GM04503 (cell line): ENCODE measurements around the gene C1QTNF7.
A peak's percentile ranks its signal among the peaks of the same experiment; 100 is the strongest.

ENCODE experiments used
- DNase-seq: peaks from one replicate; pipeline ENCODE4 v3.0.0-alpha.2; 2012; ENCODE audit warnings: low read depth

The C1QTNF7 gene, protein sequence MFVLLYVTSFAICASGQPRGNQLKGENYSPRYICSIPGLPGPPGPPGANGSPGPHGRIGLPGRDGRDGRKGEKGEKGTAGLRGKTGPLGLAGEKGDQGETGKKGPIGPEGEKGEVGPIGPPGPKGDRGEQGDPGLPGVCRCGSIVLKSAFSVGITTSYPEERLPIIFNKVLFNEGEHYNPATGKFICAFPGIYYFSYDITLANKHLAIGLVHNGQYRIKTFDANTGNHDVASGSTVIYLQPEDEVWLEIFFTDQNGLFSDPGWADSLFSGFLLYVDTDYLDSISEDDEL

DNA sequence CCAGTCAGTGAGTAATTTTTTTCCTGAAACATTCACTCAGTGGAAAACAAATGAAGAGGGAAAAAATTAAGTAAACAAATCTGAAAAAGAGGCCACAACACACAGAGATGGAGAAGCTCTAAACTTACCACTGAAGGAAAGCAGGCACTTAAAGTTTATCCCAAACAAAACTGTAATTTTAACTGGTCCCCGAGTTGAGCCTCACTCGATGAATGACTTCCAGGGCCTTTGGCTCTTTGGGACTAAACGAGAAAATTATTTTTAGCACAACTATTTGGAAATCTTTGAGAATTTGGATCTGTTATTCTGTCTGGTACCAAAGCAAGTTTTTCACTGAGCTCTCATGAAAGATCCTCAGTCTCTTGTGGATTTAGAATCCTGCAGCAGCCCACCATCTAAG, at the start of gene C1QTNF7:
Gene C1QTNF7, plus strand, starts transcription at position 333 of the 400 bp plus-strand sequence. CDS start 7,711 bp downstream, outside the sequence.
- DNase-seq = no peak

DNA sequence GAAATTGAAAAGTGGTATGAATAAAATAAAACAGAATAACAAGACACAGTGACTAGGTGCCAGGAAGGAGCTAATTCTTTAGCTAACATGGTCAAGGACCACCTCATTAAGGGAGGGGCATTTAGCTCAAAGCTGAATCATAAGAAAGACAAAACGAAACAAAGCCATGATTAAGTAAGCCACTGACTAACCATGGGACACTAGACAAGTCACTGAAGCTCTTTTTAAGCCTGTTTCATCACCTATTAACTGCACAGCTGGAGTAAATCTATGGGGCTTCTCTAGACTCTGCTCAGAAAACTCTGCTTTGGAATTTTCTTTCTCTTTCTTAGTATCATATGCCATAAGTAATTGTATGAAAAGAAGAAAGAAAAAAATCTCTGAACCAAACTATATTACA, 49.8 kb upstream of the C1QTNF7 start:
- DNase-seq = no peak

DNA sequence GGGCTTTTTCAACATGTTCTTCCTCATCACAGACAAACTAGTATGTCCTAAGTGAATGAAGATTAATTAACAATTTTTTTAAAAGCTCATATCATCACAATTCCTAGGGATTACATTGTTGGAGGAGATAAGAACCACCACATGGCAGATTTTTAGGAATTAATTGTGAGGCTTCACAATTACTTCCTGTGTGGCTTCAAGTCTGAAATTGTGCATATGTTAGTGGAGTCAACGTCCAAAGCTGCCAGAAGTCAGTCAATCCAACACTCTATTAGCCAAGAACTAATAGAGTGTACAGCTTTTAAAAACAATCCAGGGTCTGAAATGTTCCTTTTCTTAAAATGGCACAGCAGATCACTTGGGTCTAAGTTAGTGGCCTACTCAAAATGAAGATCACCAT, 49.3 kb upstream of the C1QTNF7 start:
- DNase-seq = no peak

DNA sequence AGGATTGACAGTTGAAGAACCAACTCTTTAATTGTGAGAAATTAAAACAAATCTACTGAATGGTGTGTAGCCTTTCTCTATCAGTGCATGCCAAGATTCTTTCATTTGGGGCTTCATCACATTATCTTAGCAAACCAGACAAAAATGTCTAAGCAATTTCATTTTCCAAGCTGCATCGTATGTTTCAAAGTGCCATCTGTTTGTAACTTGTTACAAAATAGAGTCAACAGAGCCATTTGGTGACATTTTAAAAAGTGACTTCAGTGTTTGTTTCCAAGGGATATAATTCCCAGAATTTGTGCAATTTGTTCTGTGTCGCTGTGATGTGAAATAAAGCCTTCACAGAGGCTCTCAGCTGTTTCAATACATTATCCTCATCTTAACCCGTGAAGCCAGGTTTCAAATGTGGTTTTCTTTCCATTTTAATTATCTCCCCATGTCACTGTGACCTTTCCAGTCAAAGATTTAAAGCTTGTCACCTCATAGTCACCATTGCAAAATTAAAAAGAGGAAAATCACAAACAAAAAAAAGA, 46.0 kb upstream of the C1QTNF7 start:
- no peak for DNase-seq

DNA sequence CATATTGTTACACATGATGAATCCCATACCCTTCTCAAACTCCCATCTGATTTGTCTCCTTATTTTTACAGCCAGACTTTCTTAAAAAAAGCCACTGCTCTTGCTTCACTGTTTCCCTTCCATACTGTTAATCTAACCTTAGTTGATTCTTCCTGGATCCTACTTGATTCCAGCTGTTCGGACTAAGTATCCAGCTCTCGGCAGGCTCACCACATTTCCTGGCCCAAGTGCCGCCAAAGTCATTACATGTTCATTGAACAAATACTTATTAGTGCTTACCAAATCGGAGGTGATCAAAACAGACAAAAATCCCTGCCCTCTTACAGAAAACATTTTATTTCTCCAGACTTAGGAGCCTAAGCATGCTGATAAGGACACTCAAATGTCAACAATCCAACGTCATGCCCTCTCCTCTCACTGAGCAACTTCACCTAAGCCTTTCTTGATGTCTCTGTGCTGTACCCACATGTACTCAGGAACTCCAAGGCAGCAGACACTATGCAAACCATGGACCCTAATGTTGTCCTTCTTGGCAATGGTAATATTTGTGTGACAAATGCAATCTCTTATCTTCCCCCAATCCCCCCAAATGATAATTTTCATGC, 45.1 kb upstream of the C1QTNF7 start:
- no peak for DNase-seq

DNA sequence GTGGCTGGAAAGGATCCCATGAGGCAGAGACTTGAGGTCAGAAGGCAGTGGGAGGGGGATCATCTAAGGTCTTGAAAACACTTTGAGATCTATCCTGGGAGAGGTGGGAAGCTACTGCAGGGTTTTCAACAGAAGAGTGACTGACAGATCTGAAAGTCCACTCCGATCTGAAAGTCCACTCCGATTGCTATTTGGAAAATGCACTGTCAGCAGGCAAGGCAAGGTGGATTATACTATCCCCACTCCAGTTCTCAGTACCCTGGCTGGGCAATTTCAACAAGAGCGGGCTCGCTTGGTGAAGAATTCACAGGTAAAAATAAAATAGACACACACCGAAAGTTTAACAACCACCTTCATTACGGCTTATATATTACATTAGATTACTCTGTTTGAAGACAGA, 42.3 kb upstream of the C1QTNF7 start:
- no peak for DNase-seq

DNA sequence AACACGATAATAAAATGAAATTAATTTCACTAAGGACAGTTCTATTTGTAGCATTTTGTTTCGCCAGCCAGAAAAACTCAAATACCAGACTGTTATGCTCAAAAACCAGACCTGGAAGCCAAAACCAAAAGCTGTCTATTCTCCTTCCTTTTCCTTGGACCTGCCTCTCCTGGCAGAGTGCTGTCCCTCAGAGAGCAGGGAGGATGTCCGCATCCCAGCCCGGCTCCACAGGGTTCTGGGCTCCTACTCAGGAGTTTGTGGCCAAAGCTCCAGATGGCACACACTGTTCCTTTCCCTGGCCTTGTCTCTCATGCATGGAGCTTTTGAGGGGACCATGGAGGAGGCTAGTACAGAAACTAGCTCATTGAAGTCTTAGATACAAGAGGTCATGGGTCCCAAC, 41.9 kb upstream of the C1QTNF7 start:
- DNase-seq = no peak

DNA sequence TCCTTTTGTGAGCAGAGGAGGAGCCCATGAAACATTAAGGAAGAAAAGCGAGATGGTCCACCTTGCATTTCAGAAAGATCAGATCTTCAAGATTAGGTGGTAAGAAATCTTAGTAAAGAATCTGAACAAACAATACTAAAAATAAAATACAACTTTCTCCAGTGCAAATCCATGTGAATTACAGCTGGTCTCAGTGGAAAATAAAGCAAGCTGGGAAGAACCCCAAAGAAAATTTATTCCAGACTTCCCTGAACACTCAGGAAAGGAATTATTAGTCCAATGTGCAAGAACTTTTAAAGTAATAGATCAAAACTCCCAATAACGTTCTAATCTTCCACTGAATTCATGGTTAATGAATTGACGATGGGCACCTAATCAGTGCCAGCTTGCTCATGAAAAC, 37.3 kb upstream of the C1QTNF7 start:
- DNase-seq = no peak

DNA sequence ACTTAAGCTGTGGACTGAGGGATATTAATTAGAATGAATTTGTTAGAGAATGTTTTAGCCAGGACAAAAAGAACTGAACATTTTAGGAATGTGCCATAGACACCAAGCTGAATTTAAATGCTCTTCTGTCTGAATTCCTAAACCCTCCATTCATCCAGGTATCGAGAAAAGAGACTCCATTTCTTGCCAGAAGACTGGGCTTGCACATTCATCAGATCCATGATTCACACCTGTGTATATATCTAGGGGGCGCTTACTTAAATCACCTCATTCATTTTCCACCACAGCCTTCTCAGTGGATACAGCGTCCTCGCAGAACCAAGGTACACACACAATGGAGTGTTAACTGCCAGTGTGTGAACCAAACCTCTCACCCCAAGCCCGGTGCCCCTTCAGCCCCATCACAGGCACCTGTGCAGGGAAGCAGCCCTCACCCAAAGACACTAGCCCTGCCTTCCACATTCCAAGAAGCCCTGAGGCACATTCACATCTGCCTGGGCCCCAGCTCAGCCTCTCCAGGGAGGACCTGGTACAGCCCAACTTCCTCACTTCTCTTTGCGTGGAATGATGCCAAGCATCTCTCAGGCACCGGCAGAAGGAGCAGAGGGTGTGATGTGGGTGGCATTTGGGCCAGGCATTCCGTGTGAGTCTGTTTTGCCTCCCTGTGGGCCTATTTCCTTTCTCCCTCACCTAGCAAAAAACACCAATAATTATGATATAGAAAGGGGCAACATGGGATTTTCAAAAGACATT, 35.6 kb upstream of the C1QTNF7 start:
- no peak for DNase-seq

DNA sequence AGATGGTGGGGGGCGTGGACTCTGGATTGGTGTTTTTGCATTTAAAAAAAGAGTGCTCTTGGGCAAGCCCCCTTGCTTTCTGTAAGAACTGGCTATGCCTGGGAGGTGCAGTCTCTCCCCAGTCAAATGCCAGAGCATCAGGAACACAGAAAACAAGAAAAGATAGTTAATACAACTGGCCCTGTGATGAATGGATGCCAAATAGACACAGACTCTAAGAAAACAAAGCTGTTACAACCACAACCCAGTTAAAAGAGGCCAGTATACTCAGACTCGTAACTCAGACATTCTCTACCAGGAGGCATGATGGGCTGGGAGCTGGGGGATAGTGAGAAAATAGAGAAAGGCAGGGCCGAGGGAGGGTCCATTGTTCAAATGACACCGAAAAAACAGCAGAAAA, 32.5 kb upstream of the C1QTNF7 start:
- DNase-seq = no peak

DNA sequence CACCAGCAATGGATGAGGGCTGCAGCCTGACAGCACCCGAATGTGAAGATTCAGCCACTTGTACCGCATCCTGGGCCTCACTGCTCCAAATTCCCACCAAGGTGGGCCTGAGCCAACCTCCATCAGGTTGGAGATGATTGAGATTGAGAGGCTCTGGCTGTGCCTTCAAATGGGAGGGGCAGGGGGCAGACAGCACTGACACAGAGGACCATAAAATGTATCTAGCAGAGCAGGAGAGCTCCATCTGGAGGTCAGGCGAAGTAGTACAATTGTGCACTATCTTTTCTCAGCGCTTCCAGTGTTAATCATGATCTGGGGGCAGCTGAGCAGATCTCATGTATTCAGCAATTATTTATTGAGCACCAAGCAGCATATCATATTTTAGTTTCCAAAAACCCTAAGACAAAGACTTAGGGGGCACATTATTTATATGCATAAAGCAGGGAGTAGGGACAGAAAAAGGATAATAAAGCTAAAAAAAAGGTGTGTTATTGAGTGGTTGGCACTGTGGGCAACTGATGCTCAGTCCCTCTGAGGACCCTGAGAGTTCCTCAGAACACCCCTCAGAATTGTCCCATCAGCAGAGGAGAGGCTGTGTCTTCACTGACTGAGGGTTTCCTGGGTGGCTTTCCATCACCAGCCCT, 31.6 kb upstream of the C1QTNF7 start:
- no peak for DNase-seq

DNA sequence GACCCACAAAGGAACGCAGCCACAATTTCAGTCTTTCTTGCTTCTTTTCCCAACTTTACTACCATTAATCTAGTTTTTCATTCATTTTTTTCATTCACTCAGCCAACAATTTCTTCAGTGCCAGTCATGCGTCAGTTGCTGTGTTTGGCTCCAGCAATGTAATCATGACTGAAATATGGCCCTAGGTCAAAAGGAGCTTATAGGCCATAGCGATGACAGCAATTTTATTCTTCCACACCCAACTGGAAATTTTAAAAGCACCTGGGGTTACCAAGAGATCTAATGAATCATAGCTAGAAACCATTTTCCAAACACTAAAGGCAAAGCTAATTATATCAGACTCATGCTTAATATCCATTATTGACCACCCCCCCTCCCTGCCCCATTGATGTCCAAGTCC, 29.8 kb upstream of the C1QTNF7 start:
- DNase-seq = no peak

DNA sequence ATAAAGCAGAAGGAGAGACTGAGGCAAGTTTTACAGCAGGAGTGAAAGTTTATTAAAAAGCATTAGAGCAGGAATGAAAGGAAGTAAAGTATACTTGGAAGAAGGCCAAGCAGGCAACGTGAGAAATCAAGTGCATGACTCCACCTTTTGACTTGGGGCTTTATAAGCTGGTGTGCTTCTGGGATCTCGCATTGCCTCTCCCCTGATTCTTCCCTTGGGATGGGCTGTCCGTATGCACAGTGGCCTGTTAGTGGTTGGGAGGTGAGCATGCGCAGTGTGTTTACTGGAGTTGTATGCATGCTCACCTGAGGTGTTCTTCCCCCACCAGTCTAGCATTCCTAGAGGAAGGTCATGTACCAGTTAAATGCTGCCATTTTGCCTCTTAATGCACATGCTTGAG, 29.1 kb upstream of the C1QTNF7 start:
- no peak for DNase-seq

DNA sequence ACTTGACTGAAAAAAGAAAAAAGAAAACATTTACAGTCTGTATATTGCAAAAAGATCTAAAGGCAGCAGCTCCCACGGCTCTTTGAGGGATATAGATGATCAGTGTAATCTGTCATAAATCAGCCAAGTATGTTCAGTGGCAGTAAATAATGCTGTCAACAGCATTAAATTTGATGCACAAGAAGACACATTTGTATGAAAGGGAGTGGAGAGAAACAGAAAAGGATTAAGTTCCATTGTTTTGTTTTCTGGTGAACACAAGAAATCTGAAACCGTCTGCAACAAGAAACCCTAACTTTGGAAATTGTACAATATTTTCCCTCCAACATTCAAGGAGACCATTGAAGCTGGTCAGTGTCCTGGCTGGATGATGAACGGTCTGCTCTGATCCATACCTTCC, 27.6 kb upstream of the C1QTNF7 start:
- no peak for DNase-seq

DNA sequence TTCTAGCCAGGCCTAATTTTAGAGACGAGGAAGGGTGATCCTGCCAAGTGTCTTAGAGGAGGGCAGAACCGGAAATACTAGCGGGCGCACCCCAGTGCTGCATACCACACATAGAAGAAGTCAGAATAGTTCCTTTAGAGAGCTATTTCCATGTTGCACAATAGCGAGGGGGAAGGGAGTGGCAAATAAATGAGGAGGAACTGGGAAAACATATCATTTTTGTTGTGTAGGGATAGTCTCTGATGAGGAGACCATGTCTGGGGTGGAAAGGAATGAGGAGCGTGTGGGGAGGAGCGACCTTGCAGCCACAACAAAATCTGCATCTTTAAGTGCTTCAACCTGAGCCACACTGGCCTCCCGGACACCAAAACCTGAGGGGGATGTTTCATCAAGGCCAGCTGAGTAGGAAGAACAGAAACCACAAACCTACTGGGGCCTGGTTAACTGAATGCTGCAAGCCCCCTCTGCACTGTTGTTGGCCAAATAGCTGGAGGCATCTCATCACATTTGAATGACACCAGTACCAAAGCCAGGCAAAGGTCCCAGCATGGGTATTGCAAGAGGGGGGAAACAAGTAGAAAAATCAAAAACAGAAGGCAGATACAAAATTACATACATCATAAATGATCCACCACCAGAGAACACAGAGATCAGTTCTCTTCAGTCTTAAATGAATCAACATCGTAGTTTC, 26.7 kb upstream of the C1QTNF7 start:
- peak; percentile 89 for DNase-seq

DNA sequence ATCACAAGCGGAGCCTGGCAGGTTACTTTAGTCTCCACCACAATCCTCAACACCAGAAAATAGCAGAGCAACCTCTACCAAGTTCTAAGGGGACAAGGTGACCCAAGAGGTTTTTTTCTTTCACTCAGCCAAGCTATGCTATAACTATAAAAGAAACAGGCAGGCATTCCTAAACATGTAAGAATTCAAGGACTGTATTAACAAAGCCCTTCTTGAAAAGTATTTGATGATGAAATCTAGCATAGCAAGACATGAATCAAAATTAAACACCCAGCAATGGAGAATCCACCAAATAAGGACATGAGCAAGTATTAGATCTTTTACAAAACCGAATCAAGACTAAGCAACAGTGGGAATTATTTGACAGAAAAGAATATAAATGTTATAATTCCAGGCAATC, 25.7 kb upstream of the C1QTNF7 start:
- DNase-seq = peak; percentile 42

DNA sequence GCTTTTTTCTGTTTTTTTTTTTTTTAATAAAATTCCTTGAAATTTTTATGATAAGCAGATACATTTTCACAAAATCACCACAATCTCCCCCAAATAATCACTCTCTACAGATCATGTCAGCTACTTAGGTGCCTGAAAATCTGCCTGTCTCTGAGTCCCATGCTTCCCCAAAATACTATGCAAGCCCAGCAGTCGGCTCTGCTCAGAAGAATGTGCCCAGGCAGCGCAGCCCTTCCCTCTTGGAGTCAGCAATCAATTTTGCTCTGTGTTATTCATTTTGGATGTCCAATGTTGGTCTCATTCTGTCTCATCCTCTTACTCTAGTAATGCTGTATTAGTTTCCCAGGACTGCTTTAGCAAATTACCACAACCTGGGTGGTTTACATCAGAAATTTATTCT, 24.9 kb upstream of the C1QTNF7 start:
- DNase-seq = no peak

DNA sequence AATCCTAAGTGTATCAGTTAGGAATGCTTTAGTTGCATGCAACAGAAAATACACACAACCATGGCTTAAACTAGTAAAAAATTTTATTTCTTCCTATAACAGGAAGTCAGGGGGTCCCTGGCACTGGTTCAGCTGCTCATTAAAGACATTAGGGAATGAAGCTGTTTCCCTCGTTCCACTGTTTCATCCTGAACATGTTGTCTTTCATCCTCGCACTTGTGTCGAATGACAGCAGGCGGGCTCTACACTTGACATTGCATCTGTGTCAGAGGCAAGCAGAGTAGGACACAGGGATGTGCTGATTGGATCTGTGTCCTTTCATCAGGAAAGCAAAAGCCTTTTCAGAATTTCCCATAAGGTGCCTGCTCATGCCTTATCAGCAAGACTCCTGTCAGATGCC, 22.8 kb upstream of the C1QTNF7 start:
- no peak for DNase-seq

DNA sequence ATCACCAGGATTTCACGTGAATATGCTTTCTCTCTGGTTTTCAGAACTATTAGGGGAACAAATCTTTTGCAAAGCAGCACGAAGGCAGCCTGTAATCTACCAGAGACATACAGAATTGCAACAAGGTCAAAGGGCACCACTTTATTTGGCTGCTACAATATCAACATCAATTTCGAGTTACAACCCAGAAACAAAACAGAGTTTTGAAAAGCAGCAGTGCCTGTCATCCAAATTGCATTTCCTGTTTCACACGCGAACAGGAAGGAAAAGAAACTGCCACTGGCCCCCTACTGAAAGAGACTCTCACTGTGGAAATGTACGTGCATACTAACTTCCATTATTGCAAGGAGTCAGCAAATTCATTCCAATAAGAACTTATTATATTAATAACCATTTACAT, 17.1 kb upstream of the C1QTNF7 start:
- DNase-seq = no peak

DNA sequence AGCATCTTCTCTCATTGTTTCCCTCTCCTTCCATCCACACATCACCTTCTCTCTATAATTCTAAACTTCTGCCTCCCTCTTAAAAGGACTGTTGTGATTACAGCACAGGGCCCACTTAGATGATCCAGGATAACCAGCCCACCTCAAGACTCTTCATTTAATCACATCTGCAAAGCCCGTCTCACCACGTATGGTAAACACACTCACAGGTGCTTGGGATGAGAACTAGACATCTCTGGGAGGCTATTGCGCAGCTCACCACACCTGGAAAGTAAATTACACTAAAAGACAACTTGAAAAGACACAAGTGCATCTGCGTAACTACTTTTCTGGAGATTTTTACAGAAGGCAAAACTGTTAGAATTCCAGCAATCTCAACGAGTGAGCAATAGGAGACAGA, 15.4 kb upstream of the C1QTNF7 start:
- no peak for DNase-seq

DNA sequence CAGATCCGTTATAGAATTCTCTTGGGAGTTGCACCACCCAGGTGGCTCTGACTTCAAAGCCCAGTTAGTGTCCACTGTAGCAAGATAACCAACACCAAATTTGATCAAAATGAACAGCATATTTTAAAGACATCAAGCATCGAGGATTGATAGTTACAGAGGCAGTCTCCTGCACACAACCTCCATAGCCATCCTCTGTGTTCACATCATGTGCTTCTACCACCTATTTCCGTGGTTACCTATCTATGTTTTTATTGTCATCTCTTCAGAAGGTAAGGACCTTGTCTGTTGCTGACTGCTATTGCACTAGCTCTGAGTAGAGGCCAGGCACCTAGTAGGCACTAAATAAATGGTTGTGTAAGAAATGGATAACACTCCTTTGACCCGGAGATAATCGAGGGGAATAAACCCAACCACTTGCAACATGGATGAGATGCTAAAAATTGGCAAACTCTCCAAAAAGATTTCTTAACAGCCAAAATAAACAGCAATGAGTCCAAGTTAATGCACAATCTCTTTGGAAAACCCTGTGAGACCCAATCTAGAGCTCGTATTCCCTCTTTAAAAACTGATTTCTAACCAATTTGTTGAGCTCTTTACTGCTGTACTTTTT, 14.7 kb upstream of the C1QTNF7 start:
- DNase-seq = no peak

DNA sequence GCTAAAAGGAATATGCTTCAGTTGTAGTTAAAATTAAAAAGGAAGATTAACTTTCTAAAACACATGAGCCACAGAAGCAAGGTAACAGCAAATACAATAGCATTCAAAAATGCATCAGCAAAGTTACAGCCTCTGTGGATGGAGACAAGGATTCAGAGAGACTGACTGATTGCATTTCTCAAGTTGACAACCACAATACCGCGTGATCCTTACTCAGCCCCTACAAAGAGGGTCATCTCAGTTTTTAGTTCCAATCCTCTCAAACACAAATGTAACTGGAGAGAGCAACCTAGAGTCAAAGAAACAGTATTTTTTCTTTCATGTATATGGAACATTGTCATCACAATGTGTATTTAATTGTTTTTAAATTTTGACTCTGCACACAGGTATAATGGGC, 14.2 kb upstream of the C1QTNF7 start:
- no peak for DNase-seq
